K562 (cell line): Measurements from ENCODE around the gene TPBGL. TPM values are rescaled to one million over a fixed set of nuclear protein-coding genes. Genes with fewer than 3 reads are reported as not detected.

Source experiments
- ATAC-seq: fragments of 200-7000 bp; cut with Tn5 transposase; 3 replicates; pipeline ENCODE4 v1.9.1; 2020; ENCODE audit warnings: moderate library complexity
- BruUV-seq: library from RNA; stranded (reverse); fragments of 400-500 nt; replicated peaks from 2 replicates; lab custom pipeline; 2021; lab: Mats Ljungman, UMichigan
- CTCF ChIA-PET: fragments of 300-600 bp; formaldehyde crosslinking; extraction: SDS; loops from one replicate; lab custom pipeline; 2021; ENCODE audit warnings: low intra/inter-chr PET ratio; lab: Yijun Ruan, JAX
- POLR2A ChIA-PET: fragments of 300-600, 350-650 bp; sonication (Branson Sonifier 250); formaldehyde crosslinking; extraction: SDS; loops from one replicate; lab custom pipeline; 2021; ENCODE audit warnings: antibody characterized with exemption, inconsistent platforms; lab: Yijun Ruan, JAX
- DNase-seq, 4 experiments: peaks; one replicate each; pipeline versions ENCODE4 v3.0.0 to v3.0.0-alpha.2; 2011 to 2018; ENCODE audit warnings: low spot score in 3 of 4, mixed read lengths in 3 of 4; ENCODE audit errors: extremely low read depth in 1 of 4
- FAIRE-seq: peaks from 2 replicates; lab custom pipeline; 2011; peaks lifted over from hg19 to GRCh38; lab: Jason Lieb, UNC
- H2AFZ ChIP-seq: 2 replicates; pipeline ENCODE4 v1.6.0; 2011; ENCODE audit warnings: low read depth, low read length, control low read depth, inconsistent platforms
- H3K27ac ChIP-seq: fragments of 200-600 bp; 3 replicates; pipeline ENCODE4 v1.8.0; 2011; ENCODE audit warnings: low read depth, mild to moderate bottlenecking, control low read depth, inconsistent platforms, low read length, moderate library complexity, mixed read lengths; ENCODE audit errors: extremely low read depth
- H3K27me3 ChIP-seq, 2 experiments: fragments of 300-600 bp in 1 of 2; 2 replicates in 1 of 2; 3 replicates in 1 of 2; pipeline versions ENCODE4 v1.6.0 to v1.8.0; 2011; ENCODE audit warnings: inconsistent platforms in 2 of 2, low read length in 2 of 2, mild to moderate bottlenecking in 1 of 2, mixed read lengths in 1 of 2, moderate library complexity in 1 of 2; ENCODE audit not compliant: control insufficient read depth in 2 of 2, insufficient read depth in 2 of 2
- H3K36me3 ChIP-seq: fragments of 300-600 bp; 3 replicates; pipeline ENCODE4 v1.8.0; 2011; ENCODE audit warnings: mild to moderate bottlenecking, low read length, inconsistent platforms; ENCODE audit not compliant: control insufficient read depth, insufficient read depth
- H3K4me1 ChIP-seq, 2 experiments: fragments of 200-600 bp in 1 of 2; replicated peaks in 1 of 2; 2 replicates in 1 of 2; 3 replicates in 1 of 2; pipeline versions ENCODE4 v1.5.1 to v1.8.0; 2011; ENCODE audit warnings: inconsistent platforms in 2 of 2, low read length in 2 of 2, mild to moderate bottlenecking in 1 of 2, mixed read lengths in 1 of 2, moderate library complexity in 1 of 2; ENCODE audit not compliant: control insufficient read depth in 2 of 2, insufficient read depth in 2 of 2
- H3K4me2 ChIP-seq: 2 replicates; pipeline ENCODE4 v1.6.1; 2011; ENCODE audit warnings: low read length, control low read depth, inconsistent platforms, mixed read lengths; ENCODE audit not compliant: insufficient read depth
- H3K4me3 ChIP-seq: fragments of 200-600 bp; sonication (generic), shearing (Covaris generic); 2 replicates; pipeline ENCODE4 v1.5.1; 2016; ENCODE audit warnings: control low read depth, inconsistent platforms
- H3K79me2 ChIP-seq: fragments of 200-600 bp; 3 replicates; pipeline ENCODE4 v1.8.0; 2011; ENCODE audit warnings: low read length, inconsistent platforms; ENCODE audit not compliant: control insufficient read depth, insufficient read depth
- H3K9ac ChIP-seq, 2 experiments: 2 replicates each; pipeline versions ENCODE4 v1.6.0 to v1.6.1; 2011; ENCODE audit warnings: low read depth in 2 of 2, low read length in 2 of 2, control low read depth in 1 of 2, inconsistent platforms in 1 of 2, mild to moderate bottlenecking in 1 of 2, mixed read lengths in 1 of 2; ENCODE audit not compliant: insufficient read depth in 1 of 2
- H3K9me1 ChIP-seq: one replicate; pipeline ENCODE4 v1.6.0; 2011; ENCODE audit warnings: inconsistent platforms, mild to moderate bottlenecking, low read length, moderate library complexity; ENCODE audit not compliant: control insufficient read depth, insufficient read depth
- H3K9me3 ChIP-seq: replicated peaks from 2 replicates; pipeline ENCODE4 v1.5.1; 2011; ENCODE audit warnings: low read depth, low read length, inconsistent platforms; ENCODE audit not compliant: control insufficient read depth, insufficient read depth
- H4K20me1 ChIP-seq: replicated peaks from 2 replicates; pipeline ENCODE4 v1.6.1; 2011; ENCODE audit warnings: low read length, inconsistent platforms, mixed read lengths; ENCODE audit not compliant: control insufficient read depth, insufficient read depth
- CSDE1 ChIP-seq, 2 experiments: fragments of 450-650 bp; IDR thresholded peaks; 2 replicates each; pipeline ENCODE4 v1.6.1; 2016; ENCODE audit warnings: mild to moderate bottlenecking in 1 of 2
- DPF2 ChIP-seq: fragments of 450-650 bp; IDR thresholded peaks from 2 replicates; pipeline ENCODE4 v1.6.1; 2016
- HIVEP1 ChIP-seq: fragments of 250-450 bp; sonication (Bioruptor Pico); IDR thresholded peaks from 2 replicates; pipeline ENCODE4 v1.4.0; 2020; ENCODE audit warnings: mild to moderate bottlenecking
- POLR2G ChIP-seq: fragments of 200-400 bp; formaldehyde crosslinking; IDR thresholded peaks from 2 replicates; pipeline ENCODE4 v1.6.1; 2017; ENCODE audit warnings: low read depth, mild to moderate bottlenecking, antibody characterized with exemption, low read length, moderate library complexity
- TRIM28 ChIP-seq: fragments of 450-650 bp; IDR thresholded peaks from 2 replicates; pipeline ENCODE4 v1.6.1; 2017
- WHSC1 ChIP-seq: IDR thresholded peaks from one replicate; pipeline ENCODE4 v1.6.1; 2012; ENCODE audit warnings: low read length, control low read depth, inconsistent platforms
- ZKSCAN3 ChIP-seq: fragments of 250-450 bp; sonication (Bioruptor Pico); IDR thresholded peaks from 2 replicates; pipeline ENCODE4 v1.4.0; 2020
- ZNF830 ChIP-seq: fragments of 250-450 bp; sonication (Bioruptor Pico); IDR thresholded peaks from 2 replicates; pipeline ENCODE4 v1.5.0; 2021; ENCODE audit warnings: mild to moderate bottlenecking
- WGBS: fragments of 100-300 bp; shearing (Covaris generic); methylation state at CpG from one replicate; pipeline ENCODE4 v1.1.6; 2016; ENCODE audit warnings: low coverage, mixed read lengths; ENCODE audit not compliant: insufficient coverage; ENCODE audit errors: missing lambda C conversion rate; 5-methylcytosine and 5-hydroxymethylcytosine counted together
- in situ Hi-C: fragments of 300-500 bp; cut with MboI; formaldehyde crosslinking; loops from 4 replicates; pipeline ENCODE4 v1.15.0; 2018; ENCODE audit warnings: inconsistent platforms, mixed read lengths
- intact Hi-C: fragments of 100-400 bp; cut with micrococcal nuclease; formaldehyde crosslinking; loops from 2 replicates; pipeline ENCODE4 v1.14.2; 2022
- polyA plus RNA-seq, 8 experiments: library from polyadenylated mRNA; depleted of rRNA in 4 of 8; stranded (reverse) in 5 of 8; unstranded in 3 of 8; fragments of >200 nt; fragmentation: Nextera tagmentation in 2 of 8; fragmentation: Illumina TruSeq in 1 of 8; extraction: Ambion mirVana in 2 of 8; extraction: Trizol in 1 of 8; gene quantifications; 2 replicates each; pipeline versions ENCODE4 v1.2.1 to v1.2.3, GENCODE V29; 2011 to 2014; ENCODE audit warnings: inconsistent platforms in 1 of 8, missing spikeins in 1 of 8
- total RNA-seq, 7 experiments: library from RNA; depleted of rRNA in 6 of 7; stranded (reverse); fragments of >200 nt in 6 of 7; fragmentation: Illumina TruSeq in 2 of 7; extraction: Trizol in 2 of 7; gene quantifications; 2 replicates each; pipeline versions ENCODE4 v1.2.1 to v1.2.3, GENCODE V29; 2011 to 2021; ENCODE audit warnings: low replicate concordance in 1 of 7
- TF ChIP-seq, protein P1 (sequence below): fragments of 250-450 bp; sonication (Bioruptor Pico); IDR thresholded peaks from 2 replicates; pipeline ENCODE4 v1.8.0; 2022; ENCODE audit warnings: inconsistent platforms, mild to moderate bottlenecking, moderate library complexity, borderline replicate concordance
- TF ChIP-seq, protein P2 (sequence below), 2 experiments: IDR thresholded peaks; 2 replicates each; pipeline ENCODE4 v1.6.1; 2012; ENCODE audit warnings: improper control_type of control experiment in 2 of 2, low read depth in 2 of 2, low read length in 2 of 2, borderline replicate concordance in 1 of 2
- TF ChIP-seq, protein P3 (sequence below): fragments of 250-450 bp; sonication (Bioruptor Pico); IDR thresholded peaks from 2 replicates; pipeline ENCODE4 v1.4.0; 2020; ENCODE audit warnings: mild to moderate bottlenecking, moderate library complexity
- TF ChIP-seq, protein P4 (sequence below): sonication (generic); formaldehyde crosslinking; IDR thresholded peaks from 2 replicates; pipeline ENCODE4 v1.8.1; 2023; ENCODE audit warnings: mild to moderate bottlenecking, missing genetic modification reagents

The TPBGL gene
- total and polyA plus RNA-seq, 9 of the 15 experiments (the other 6 are each of a cell fraction or from before 2014, with no cell fraction given) = 0.04 to 0.11 (median 0.06) TPM; not detected in 6

DNA sequence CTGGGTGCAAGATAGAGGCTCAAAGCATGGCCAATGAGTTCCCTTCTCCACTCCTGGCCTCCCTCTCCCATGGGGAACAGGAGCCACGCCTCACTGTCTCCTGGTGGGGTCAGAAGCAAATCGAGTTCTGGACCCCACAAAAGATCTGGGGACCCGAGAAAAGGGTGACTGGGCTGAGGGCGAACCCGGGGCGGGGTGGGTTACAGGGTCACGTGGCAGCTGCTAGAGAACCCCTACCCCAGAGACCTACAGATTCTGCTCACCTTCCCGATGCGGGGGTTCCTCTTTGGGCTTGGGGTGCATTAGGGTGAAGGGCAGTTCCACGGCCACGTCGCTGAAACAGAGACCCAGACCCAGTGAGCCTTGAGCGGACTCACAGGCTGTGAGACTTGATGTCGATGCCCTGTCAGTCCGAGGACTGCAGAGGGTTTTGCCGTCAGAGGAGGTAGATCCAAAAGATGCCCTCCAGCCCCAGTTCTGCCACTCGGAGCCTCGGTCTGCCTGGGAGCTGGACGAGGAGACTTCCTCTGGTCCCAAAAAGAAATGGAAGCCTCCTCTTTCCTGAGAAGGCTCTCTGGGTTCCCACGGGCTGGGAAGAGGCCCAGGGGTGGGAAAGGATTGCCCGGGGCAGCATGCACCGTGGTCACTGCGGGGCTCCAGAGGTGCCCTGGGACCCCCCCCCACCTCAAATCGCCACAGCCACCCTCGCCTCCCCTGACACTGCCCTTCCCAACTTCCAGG, 28.2 kb downstream of the TPBGL start:
- peaks cover 6% of the 10 kb centered on the region for H3K9me1 ChIP-seq
- H3K27ac ChIP-seq = no peak overlapping the region
- H2AFZ ChIP-seq = no peak overlapping the region
- H3K4me1 ChIP-seq = peaks cover 0 to 11% of the 10 kb centered on the region in 2 experiments; a peak in 2 of 5 replicates
- ChIA-PET POLR2A (interaction anchor here (1.1 kb wide), 1 partner anchor 91 kb away, joined by 4 read pairs; no protein-coding TSS in a partner anchor), CTCF (no interaction called here)
- DNase-seq (no peak), ATAC-seq (no peak), FAIRE-seq (no peak)
- no peak overlapping the region for H3K4me2 ChIP-seq
- no peaks in the 10 kb centered on the region for H3K9me3 ChIP-seq
- WGBS = 84% methylated on average over 21 of the region's 25 CpGs
- H3K27me3 ChIP-seq = no peaks in the 10 kb centered on the region
- no TSS peak for BruUV-seq
- H3K79me2 ChIP-seq = no peaks in the 10 kb centered on the region
- H3K9ac ChIP-seq = no peak overlapping the region; a peak in 1 of 4 replicates
- H4K20me1 ChIP-seq = no peaks in the 10 kb centered on the region
- in situ Hi-C loops = no loop called here
- intact Hi-C loops = no loop called here
- peaks cover 42% of the 10 kb centered on the region; the same call in 2 of the 3 replicates for H3K36me3 ChIP-seq
- no peak overlapping the region for H3K4me3 ChIP-seq
- TF ChIP-seq WHSC1 = no peak
- TF ChIP-seq ZNF830 = no peak
- TF ChIP-seq, protein P1, sequence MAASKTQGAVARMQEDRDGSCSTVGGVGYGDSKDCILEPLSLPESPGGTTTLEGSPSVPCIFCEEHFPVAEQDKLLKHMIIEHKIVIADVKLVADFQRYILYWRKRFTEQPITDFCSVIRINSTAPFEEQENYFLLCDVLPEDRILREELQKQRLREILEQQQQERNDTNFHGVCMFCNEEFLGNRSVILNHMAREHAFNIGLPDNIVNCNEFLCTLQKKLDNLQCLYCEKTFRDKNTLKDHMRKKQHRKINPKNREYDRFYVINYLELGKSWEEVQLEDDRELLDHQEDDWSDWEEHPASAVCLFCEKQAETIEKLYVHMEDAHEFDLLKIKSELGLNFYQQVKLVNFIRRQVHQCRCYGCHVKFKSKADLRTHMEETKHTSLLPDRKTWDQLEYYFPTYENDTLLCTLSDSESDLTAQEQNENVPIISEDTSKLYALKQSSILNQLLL (CRISPR knock-in tag) = no peak
- TF ChIP-seq TRIM28 = no peak
- no peak for TF ChIP-seq CSDE1 (IDR thresholded peaks at IDR 0.05)
- TF ChIP-seq, protein P2, sequence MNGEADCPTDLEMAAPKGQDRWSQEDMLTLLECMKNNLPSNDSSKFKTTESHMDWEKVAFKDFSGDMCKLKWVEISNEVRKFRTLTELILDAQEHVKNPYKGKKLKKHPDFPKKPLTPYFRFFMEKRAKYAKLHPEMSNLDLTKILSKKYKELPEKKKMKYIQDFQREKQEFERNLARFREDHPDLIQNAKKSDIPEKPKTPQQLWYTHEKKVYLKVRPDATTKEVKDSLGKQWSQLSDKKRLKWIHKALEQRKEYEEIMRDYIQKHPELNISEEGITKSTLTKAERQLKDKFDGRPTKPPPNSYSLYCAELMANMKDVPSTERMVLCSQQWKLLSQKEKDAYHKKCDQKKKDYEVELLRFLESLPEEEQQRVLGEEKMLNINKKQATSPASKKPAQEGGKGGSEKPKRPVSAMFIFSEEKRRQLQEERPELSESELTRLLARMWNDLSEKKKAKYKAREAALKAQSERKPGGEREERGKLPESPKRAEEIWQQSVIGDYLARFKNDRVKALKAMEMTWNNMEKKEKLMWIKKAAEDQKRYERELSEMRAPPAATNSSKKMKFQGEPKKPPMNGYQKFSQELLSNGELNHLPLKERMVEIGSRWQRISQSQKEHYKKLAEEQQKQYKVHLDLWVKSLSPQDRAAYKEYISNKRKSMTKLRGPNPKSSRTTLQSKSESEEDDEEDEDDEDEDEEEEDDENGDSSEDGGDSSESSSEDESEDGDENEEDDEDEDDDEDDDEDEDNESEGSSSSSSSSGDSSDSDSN (IDR thresholded peaks at IDR 0.05; ENCODE audit: borderline replicate concordance in 1 of 2, low read depth in 2 of 2, low read length in 2 of 2) = no peak
- no peak for TF ChIP-seq POLR2G
- no peak for TF ChIP-seq DPF2
- TF ChIP-seq, protein P3, sequence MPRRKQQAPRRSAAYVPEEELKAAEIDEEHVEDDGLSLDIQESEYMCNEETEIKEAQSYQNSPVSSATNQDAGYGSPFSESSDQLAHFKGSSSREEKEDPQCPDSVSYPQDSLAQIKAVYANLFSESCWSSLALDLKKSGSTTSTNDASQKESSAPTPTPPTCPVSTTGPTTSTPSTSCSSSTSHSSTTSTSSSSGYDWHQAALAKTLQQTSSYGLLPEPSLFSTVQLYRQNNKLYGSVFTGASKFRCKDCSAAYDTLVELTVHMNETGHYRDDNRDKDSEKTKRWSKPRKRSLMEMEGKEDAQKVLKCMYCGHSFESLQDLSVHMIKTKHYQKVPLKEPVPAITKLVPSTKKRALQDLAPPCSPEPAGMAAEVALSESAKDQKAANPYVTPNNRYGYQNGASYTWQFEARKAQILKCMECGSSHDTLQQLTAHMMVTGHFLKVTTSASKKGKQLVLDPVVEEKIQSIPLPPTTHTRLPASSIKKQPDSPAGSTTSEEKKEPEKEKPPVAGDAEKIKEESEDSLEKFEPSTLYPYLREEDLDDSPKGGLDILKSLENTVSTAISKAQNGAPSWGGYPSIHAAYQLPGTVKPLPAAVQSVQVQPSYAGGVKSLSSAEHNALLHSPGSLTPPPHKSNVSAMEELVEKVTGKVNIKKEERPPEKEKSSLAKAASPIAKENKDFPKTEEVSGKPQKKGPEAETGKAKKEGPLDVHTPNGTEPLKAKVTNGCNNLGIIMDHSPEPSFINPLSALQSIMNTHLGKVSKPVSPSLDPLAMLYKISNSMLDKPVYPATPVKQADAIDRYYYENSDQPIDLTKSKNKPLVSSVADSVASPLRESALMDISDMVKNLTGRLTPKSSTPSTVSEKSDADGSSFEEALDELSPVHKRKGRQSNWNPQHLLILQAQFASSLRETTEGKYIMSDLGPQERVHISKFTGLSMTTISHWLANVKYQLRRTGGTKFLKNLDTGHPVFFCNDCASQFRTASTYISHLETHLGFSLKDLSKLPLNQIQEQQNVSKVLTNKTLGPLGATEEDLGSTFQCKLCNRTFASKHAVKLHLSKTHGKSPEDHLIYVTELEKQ (CRISPR knock-in tag) = no peak
- no peak for TF ChIP-seq ZKSCAN3 (CRISPR knock-in tag)
- TF ChIP-seq, protein P4, sequence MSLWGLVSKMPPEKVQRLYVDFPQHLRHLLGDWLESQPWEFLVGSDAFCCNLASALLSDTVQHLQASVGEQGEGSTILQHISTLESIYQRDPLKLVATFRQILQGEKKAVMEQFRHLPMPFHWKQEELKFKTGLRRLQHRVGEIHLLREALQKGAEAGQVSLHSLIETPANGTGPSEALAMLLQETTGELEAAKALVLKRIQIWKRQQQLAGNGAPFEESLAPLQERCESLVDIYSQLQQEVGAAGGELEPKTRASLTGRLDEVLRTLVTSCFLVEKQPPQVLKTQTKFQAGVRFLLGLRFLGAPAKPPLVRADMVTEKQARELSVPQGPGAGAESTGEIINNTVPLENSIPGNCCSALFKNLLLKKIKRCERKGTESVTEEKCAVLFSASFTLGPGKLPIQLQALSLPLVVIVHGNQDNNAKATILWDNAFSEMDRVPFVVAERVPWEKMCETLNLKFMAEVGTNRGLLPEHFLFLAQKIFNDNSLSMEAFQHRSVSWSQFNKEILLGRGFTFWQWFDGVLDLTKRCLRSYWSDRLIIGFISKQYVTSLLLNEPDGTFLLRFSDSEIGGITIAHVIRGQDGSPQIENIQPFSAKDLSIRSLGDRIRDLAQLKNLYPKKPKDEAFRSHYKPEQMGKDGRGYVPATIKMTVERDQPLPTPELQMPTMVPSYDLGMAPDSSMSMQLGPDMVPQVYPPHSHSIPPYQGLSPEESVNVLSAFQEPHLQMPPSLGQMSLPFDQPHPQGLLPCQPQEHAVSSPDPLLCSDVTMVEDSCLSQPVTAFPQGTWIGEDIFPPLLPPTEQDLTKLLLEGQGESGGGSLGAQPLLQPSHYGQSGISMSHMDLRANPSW (CRISPR knock-in tag) = no peak
- TF ChIP-seq HIVEP1 (CRISPR knock-in tag) = no peak
